Endothelial cell of umbilical vein (primary cell): Measurements from ENCODE around the gene NTMT1. TPM values are rescaled to one million over a fixed set of nuclear protein-coding genes. Genes with fewer than 3 reads are reported as not detected.

Experiments used
- BruUV-seq: library from RNA; stranded (reverse); fragments of 400-500 nt; replicated peaks from 2 replicates; lab custom pipeline; 2021; lab: Mats Ljungman, UMichigan
- CTCF ChIA-PET: fragments of 300-600, 350-600 bp; sonication (Branson Sonifier 250); formaldehyde crosslinking; loops from one replicate; lab custom pipeline; 2021; ENCODE audit warnings: antibody characterized with exemption, inconsistent platforms; lab: Charles Lee
- POLR2A ChIA-PET: fragments of 300-600, 350-600 bp; sonication (Branson Sonifier 250); formaldehyde crosslinking; loops from one replicate; lab custom pipeline; 2021; ENCODE audit warnings: antibody characterized with exemption, inconsistent platforms; lab: Charles Lee
- DNase-seq: peaks from one replicate; pipeline ENCODE4 v3.0.0-alpha.2; 2011; ENCODE audit warnings: low read depth, low spot score
- FAIRE-seq: peaks from 2 replicates; lab custom pipeline; 2011; peaks lifted over from hg19 to GRCh38; lab: Jason Lieb, UNC
- H2AFZ ChIP-seq: 2 replicates; pipeline ENCODE4 v1.6.0; 2012; ENCODE audit warnings: low read depth, low read length, control low read depth, inconsistent platforms
- H3K27ac ChIP-seq: 2 replicates; pipeline ENCODE4 v1.5.1; 2011; ENCODE audit warnings: low read depth, mild to moderate bottlenecking, control low read depth, low read length, moderate library complexity; ENCODE audit not compliant: insufficient read depth
- H3K27me3 ChIP-seq, 2 experiments: 2 replicates each; pipeline versions ENCODE4 v1.6.0 to v1.6.1; 2011; ENCODE audit warnings: low read length in 2 of 2, mixed read lengths in 1 of 2; ENCODE audit not compliant: control insufficient read depth in 2 of 2, insufficient read depth in 2 of 2
- H3K36me3 ChIP-seq, 2 experiments: 2 replicates in 1 of 2; 3 replicates in 1 of 2; pipeline ENCODE4 v1.5.1; 2011; ENCODE audit warnings: low read length in 2 of 2, mild to moderate bottlenecking in 1 of 2, moderate library complexity in 1 of 2; ENCODE audit not compliant: control insufficient read depth in 2 of 2, insufficient read depth in 2 of 2; ENCODE audit errors: extremely low read depth in 1 of 2
- H3K4me1 ChIP-seq: 3 replicates; pipeline ENCODE4 v1.5.1; 2011; ENCODE audit warnings: mild to moderate bottlenecking, low read length; ENCODE audit not compliant: control insufficient read depth, insufficient read depth; ENCODE audit errors: extremely low read depth
- H3K4me2 ChIP-seq: 2 replicates; pipeline ENCODE4 v1.6.1; 2011; ENCODE audit warnings: low read length, control low read depth, mixed read lengths; ENCODE audit not compliant: insufficient read depth
- H3K4me3 ChIP-seq, 3 experiments: fragments of 200-600 bp in 1 of 3; sonication (generic), shearing (Covaris generic) in 1 of 3; replicated peaks in 1 of 3; 2 replicates each; pipeline ENCODE4 v1.5.1; 2011 to 2016; ENCODE audit warnings: control low read depth in 3 of 3, low read length in 3 of 3, mild to moderate bottlenecking in 2 of 3, inconsistent platforms in 1 of 3, low read depth in 1 of 3, moderate library complexity in 1 of 3; ENCODE audit not compliant: insufficient read depth in 1 of 3
- H3K79me2 ChIP-seq: 2 replicates; pipeline ENCODE4 v1.6.0; 2012; ENCODE audit warnings: low read length, inconsistent platforms; ENCODE audit not compliant: control insufficient read depth, insufficient read depth
- H3K9ac ChIP-seq: replicated peaks from 2 replicates; pipeline ENCODE3; 2011; ENCODE audit warnings: low read length, control low read depth; ENCODE audit not compliant: insufficient read depth; ENCODE audit errors: extremely low read depth
- H3K9me1 ChIP-seq: replicated peaks from 3 replicates; pipeline ENCODE4 v1.6.0; 2011; ENCODE audit warnings: mild to moderate bottlenecking, low read length; ENCODE audit not compliant: control insufficient read depth, insufficient read depth; ENCODE audit errors: extremely low read depth
- H3K9me3 ChIP-seq: replicated peaks from 2 replicates; pipeline ENCODE4 v1.5.1; 2012; ENCODE audit warnings: low read length, inconsistent platforms; ENCODE audit not compliant: control insufficient read depth, insufficient read depth
- H4K20me1 ChIP-seq: replicated peaks from 2 replicates; pipeline ENCODE3; 2011; ENCODE audit warnings: mild to moderate bottlenecking, low read length; ENCODE audit not compliant: control insufficient read depth, insufficient read depth; ENCODE audit errors: extremely low read depth
- EZH2 ChIP-seq: IDR thresholded peaks from 2 replicates; pipeline ENCODE4 v1.6.1; 2012; ENCODE audit warnings: borderline replicate concordance, low read depth, mild to moderate bottlenecking, moderate library complexity, low read length, inconsistent platforms; ENCODE audit not compliant: severe bottlenecking
- FOS ChIP-seq: IDR thresholded peaks from 2 replicates; pipeline ENCODE4 v1.6.1; 2011; ENCODE audit warnings: mild to moderate bottlenecking, low read length, moderate library complexity, borderline replicate concordance; ENCODE audit not compliant: insufficient read depth
- GATA2 ChIP-seq: IDR thresholded peaks from 2 replicates; pipeline ENCODE4 v1.7.0; 2011; ENCODE audit warnings: low read depth, mild to moderate bottlenecking, moderate library complexity, mixed read lengths, low read length; ENCODE audit not compliant: insufficient read length, insufficient read depth
- JUN ChIP-seq: IDR thresholded peaks from 2 replicates; pipeline ENCODE4 v1.6.1; 2011; ENCODE audit warnings: borderline replicate concordance, low read depth; ENCODE audit not compliant: insufficient read length, insufficient read depth
- MYC ChIP-seq: IDR thresholded peaks from one replicate; pipeline ENCODE4 v1.6.1; 2011; ENCODE audit warnings: mild to moderate bottlenecking, low read depth, low read length
- POLR2A ChIP-seq: IDR thresholded peaks from 2 replicates; pipeline ENCODE4 v1.6.1; 2012; ENCODE audit warnings: low read depth, mild to moderate bottlenecking, control low read depth, low read length
- POLR2AphosphoS5 ChIP-seq: IDR thresholded peaks from 2 replicates; pipeline ENCODE4 v1.6.1; 2012; ENCODE audit warnings: low read depth, mild to moderate bottlenecking, control low read depth, low read length, moderate library complexity; ENCODE audit not compliant: insufficient read depth
- dilution Hi-C: fragments of 300-500 bp; cut with MboI; formaldehyde crosslinking; loops from one replicate; pipeline ENCODE4 v1.15.0; 2019; ENCODE audit warnings: low sequenced_read_pairs; ENCODE audit not compliant: extremely low pct_ligation_motif_present
- intact Hi-C: fragments of 100-400 bp; cut with micrococcal nuclease; formaldehyde crosslinking; loops from one replicate; pipeline ENCODE4 v1.10.0; 2022
- polyA plus RNA-seq, 4 experiments: library from polyadenylated mRNA; depleted of rRNA in 3 of 4; stranded (reverse) in 3 of 4; unstranded in 1 of 4; fragments of >200 nt; gene quantifications; 2 replicates each; pipeline versions ENCODE4 v1.2.1 to v1.2.3, GENCODE V29; 2011 to 2012; ENCODE audit warnings: missing spikeins in 1 of 4
- total RNA-seq: library from RNA; stranded (reverse); gene quantifications from 2 replicates; pipeline ENCODE4 v1.2.3, GENCODE V29; 2021
- TF ChIP-seq, protein P1 (sequence below), 2 donors: IDR thresholded peaks; 1 replicate in 1 of 2; 2 replicates in 1 of 2; pipeline ENCODE4 v1.5.1; 2011; ENCODE audit warnings: low read length in 2 of 2, mild to moderate bottlenecking in 2 of 2, moderate library complexity in 2 of 2, control low read depth in 1 of 2, inconsistent platforms in 1 of 2, low read depth in 1 of 2; ENCODE audit not compliant: insufficient read depth in 1 of 2; ENCODE audit errors: extremely low read depth in 1 of 2
- TF ChIP-seq, protein P2 (sequence below): IDR thresholded peaks from 2 replicates; pipeline ENCODE4 v1.6.1; 2011; ENCODE audit not compliant: insufficient read depth, insufficient read length

Gene NTMT1
- total and polyA plus RNA-seq, 2 donors (not counting 3 experiments of a cell fraction or from before 2014, with no cell fraction given), result 47.6 to 58.3 TPM

DNA sequence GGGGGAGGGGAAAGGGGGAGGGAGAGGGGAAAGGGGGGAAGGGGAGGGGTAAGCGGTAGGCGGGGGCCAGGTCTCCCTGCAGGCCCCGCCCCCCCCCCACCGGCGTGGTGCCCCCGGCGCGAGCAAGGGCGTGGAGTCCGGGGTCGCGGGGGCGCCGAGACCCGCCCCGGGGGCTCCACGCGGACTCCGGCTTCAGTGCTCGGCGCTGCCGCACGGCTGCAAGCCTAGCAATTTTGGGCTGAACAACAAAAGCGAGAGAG is 15.8 kb upstream of the NTMT1 start:
- Histone ChIP-seq H3K9ac (peak overlapping the region; percentile 39), H3K27me3 (peaks cover 0 to 5% of the 10 kb centered on the region in 2 experiments), H3K4me1 (peaks cover 14% of the 10 kb centered on the region), H2AFZ (peak overlapping the region; percentile 66), H3K79me2 (no peaks in the 10 kb centered on the region), H3K36me3 (no peaks in the 10 kb centered on the region), H3K9me3 (no peaks in the 10 kb centered on the region), H4K20me1 (no peaks in the 10 kb centered on the region), H3K4me2 (peak overlapping the region; percentile 69), H3K4me3 (peak overlapping the region; percentile 24 to 56 (median 46)), H3K27ac (peak overlapping the region; percentile 16), H3K9me1 (no peaks in the 10 kb centered on the region)
- dilution Hi-C loops, result no loop called here
- ChIA-PET CTCF (interaction anchor here (7.0 kb wide), 1 partner anchor 470 kb away, joined by 100 read pairs; no protein-coding TSS in a partner anchor), POLR2A (no interaction called here)
- FAIRE-seq (no peak), DNase-seq (no peak)
- TF ChIP-seq JUN (no peak), GATA2 (no peak), POLR2A (no peak), EZH2 (no peak), FOS (no peak), MYC (no peak), POLR2AphosphoS5 (no peak)
- TF ChIP-seq, protein P1, sequence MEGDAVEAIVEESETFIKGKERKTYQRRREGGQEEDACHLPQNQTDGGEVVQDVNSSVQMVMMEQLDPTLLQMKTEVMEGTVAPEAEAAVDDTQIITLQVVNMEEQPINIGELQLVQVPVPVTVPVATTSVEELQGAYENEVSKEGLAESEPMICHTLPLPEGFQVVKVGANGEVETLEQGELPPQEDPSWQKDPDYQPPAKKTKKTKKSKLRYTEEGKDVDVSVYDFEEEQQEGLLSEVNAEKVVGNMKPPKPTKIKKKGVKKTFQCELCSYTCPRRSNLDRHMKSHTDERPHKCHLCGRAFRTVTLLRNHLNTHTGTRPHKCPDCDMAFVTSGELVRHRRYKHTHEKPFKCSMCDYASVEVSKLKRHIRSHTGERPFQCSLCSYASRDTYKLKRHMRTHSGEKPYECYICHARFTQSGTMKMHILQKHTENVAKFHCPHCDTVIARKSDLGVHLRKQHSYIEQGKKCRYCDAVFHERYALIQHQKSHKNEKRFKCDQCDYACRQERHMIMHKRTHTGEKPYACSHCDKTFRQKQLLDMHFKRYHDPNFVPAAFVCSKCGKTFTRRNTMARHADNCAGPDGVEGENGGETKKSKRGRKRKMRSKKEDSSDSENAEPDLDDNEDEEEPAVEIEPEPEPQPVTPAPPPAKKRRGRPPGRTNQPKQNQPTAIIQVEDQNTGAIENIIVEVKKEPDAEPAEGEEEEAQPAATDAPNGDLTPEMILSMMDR (IDR thresholded peaks at IDR 0.05; ENCODE audit: extremely low read depth in 1 of 2, insufficient read depth in 1 of 2, low read depth in 1 of 2, low read length in 2 of 2), result no peak
- TF ChIP-seq, protein P2, sequence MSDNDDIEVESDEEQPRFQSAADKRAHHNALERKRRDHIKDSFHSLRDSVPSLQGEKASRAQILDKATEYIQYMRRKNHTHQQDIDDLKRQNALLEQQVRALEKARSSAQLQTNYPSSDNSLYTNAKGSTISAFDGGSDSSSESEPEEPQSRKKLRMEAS, result no peak
- no TSS peak for BruUV-seq
- intact Hi-C loops, result loop anchor here (1.0 to 10.0 kb wide), 7 partner anchors 121 to 605 kb away; no protein-coding TSS in a partner anchor
